H1 (cell line): ENCODE data around the gene SH3GL1. TPM values are rescaled to one million over a fixed set of nuclear protein-coding genes. Genes with fewer than 3 reads are reported as not detected.

Experiments
- CTCF ChIA-PET: fragments of 300-600 bp; sonication (Branson Sonifier 250); formaldehyde crosslinking; loops from one replicate; lab custom pipeline; 2021; ENCODE audit not compliant: partially characterized antibody; lab: Charles Lee
- POLR2A ChIA-PET: fragments of 300-600 bp; sonication (Branson Sonifier 250); formaldehyde crosslinking; loops from one replicate; lab custom pipeline; 2021; ENCODE audit warnings: inconsistent platforms; ENCODE audit not compliant: partially characterized antibody; lab: Charles Lee
- DNase-seq, 2 experiments: peaks; one replicate each; pipeline versions ENCODE4 v3.0.0 to v3.0.0-alpha.2; 2010 to 2022; ENCODE audit warnings: low spot score in 2 of 2, low read depth in 1 of 2, mixed read lengths in 1 of 2
- FAIRE-seq: peaks from 2 replicates; lab custom pipeline; 2011; peaks lifted over from hg19 to GRCh38; lab: Jason Lieb, UNC
- H2AFZ ChIP-seq: 2 replicates; pipeline ENCODE4 v1.8.1; 2012; ENCODE audit warnings: low read length, inconsistent platforms
- H2AK5ac ChIP-seq: 2 replicates; pipeline ENCODE4 v1.6.1; 2013; ENCODE audit warnings: low read depth, low read length
- H2BK120ac ChIP-seq: replicated peaks from 2 replicates; pipeline ENCODE3; 2013; ENCODE audit warnings: low read depth, low read length, inconsistent platforms
- H2BK12ac ChIP-seq: 2 replicates; pipeline ENCODE4 v1.6.1; 2013; ENCODE audit warnings: low read depth, low read length
- H2BK15ac ChIP-seq: 2 replicates; pipeline ENCODE4 v1.6.1; 2013; ENCODE audit warnings: low read length
- H2BK20ac ChIP-seq: 2 replicates; pipeline ENCODE4 v1.6.1; 2013; ENCODE audit warnings: low read length
- H2BK5ac ChIP-seq: 2 replicates; pipeline ENCODE4 v1.6.1; 2013; ENCODE audit warnings: low read depth, low read length
- H3K14ac ChIP-seq: 2 replicates; pipeline ENCODE4 v1.6.1; 2013; ENCODE audit warnings: inconsistent platforms; ENCODE audit not compliant: insufficient read length
- H3K18ac ChIP-seq: 2 replicates; pipeline ENCODE4 v1.6.1; 2013; ENCODE audit warnings: low read length; ENCODE audit errors: extremely low read depth
- H3K23ac ChIP-seq: 2 replicates; pipeline ENCODE4 v1.6.1; 2013; ENCODE audit warnings: inconsistent platforms; ENCODE audit not compliant: insufficient read length
- H3K23me2 ChIP-seq: 2 replicates; pipeline ENCODE4 v1.6.1; 2013; ENCODE audit warnings: low read depth, low read length
- H3K27ac ChIP-seq: 2 replicates; pipeline ENCODE4 v1.6.1; 2011; ENCODE audit warnings: low read depth, low read length, inconsistent platforms
- H3K27me3 ChIP-seq, 4 experiments: replicated peaks in 1 of 4; 1 replicate in 1 of 4; 2 replicates in 3 of 4; pipeline versions ENCODE4 v1.6.1 to v1.8.1; 2011 to 2013; ENCODE audit warnings: low read length in 3 of 4, mild to moderate bottlenecking in 3 of 4, inconsistent platforms in 2 of 4, mixed read lengths in 2 of 4, moderate library complexity in 1 of 4; ENCODE audit not compliant: control insufficient read depth in 3 of 4, insufficient read depth in 3 of 4; ENCODE audit errors: extremely low read depth in 1 of 4
- H3K36me3 ChIP-seq, 4 experiments: 2 replicates each; pipeline versions ENCODE4 v1.6.1 to v1.8.1; 2011 to 2013; ENCODE audit warnings: mild to moderate bottlenecking in 4 of 4, low read length in 3 of 4, moderate library complexity in 2 of 4, control low read depth in 1 of 4, inconsistent platforms in 1 of 4; ENCODE audit not compliant: insufficient read depth in 4 of 4, control insufficient read depth in 2 of 4
- H3K4ac ChIP-seq: replicated peaks from 2 replicates; pipeline ENCODE3; 2013; ENCODE audit warnings: low read length, low read depth, mixed read lengths, inconsistent platforms; ENCODE audit not compliant: insufficient read length
- H3K4me1 ChIP-seq, 4 experiments: replicated peaks in 1 of 4; 1 replicate in 1 of 4; 2 replicates in 3 of 4; pipeline versions ENCODE4 v1.6.1 to v1.8.1; 2011 to 2013; ENCODE audit warnings: low read length in 3 of 4, inconsistent platforms in 2 of 4, mixed read lengths in 1 of 4; ENCODE audit not compliant: insufficient read depth in 4 of 4, control insufficient read depth in 3 of 4
- H3K4me2 ChIP-seq, 2 experiments: 2 replicates each; pipeline versions ENCODE4 v1.6.1 to v1.8.1; 2011 to 2013; ENCODE audit warnings: low read depth in 2 of 2, low read length in 2 of 2, control low read depth in 1 of 2, inconsistent platforms in 1 of 2, mild to moderate bottlenecking in 1 of 2; ENCODE audit not compliant: insufficient read depth in 1 of 2
- H3K4me3 ChIP-seq, 4 experiments: fragments of 200-600, 300-600 bp in 1 of 4; sonication (generic), shearing (Covaris generic), sonication (Bioruptor Twin) in 1 of 4; 2 replicates each; pipeline versions ENCODE4 v1.5.1 to v1.8.1; 2011 to 2016; ENCODE audit warnings: low read length in 4 of 4, low read depth in 3 of 4, control low read depth in 2 of 4, inconsistent platforms in 2 of 4, mild to moderate bottlenecking in 2 of 4, mixed read lengths in 1 of 4, moderate library complexity in 1 of 4; ENCODE audit not compliant: insufficient read depth in 2 of 4; ENCODE audit errors: extremely low read depth in 1 of 4
- H3K56ac ChIP-seq: replicated peaks from 2 replicates; pipeline ENCODE3; 2013; ENCODE audit warnings: low read depth, mild to moderate bottlenecking, mixed read lengths, low read length, inconsistent platforms; ENCODE audit not compliant: insufficient read length
- H3K79me1 ChIP-seq: 2 replicates; pipeline ENCODE4 v1.6.1; 2013; ENCODE audit warnings: low read depth, low read length, control low read depth
- H3K79me2 ChIP-seq, 2 experiments: 2 replicates each; pipeline versions ENCODE4 v1.6.1 to v1.8.1; 2012 to 2013; ENCODE audit warnings: low read length in 2 of 2, mild to moderate bottlenecking in 2 of 2, inconsistent platforms in 1 of 2; ENCODE audit not compliant: insufficient read depth in 2 of 2, control insufficient read depth in 1 of 2
- H3K9ac ChIP-seq, 4 experiments: replicated peaks in 1 of 4; 1 replicate in 1 of 4; 2 replicates in 3 of 4; pipeline versions ENCODE4 v1.6.1 to v1.8.1; 2011 to 2013; ENCODE audit warnings: low read depth in 3 of 4, low read length in 3 of 4, control low read depth in 2 of 4, mild to moderate bottlenecking in 2 of 4, moderate library complexity in 2 of 4, inconsistent platforms in 1 of 4; ENCODE audit errors: extremely low read depth in 1 of 4
- H3K9me3 ChIP-seq, 2 experiments: 2 replicates each; pipeline versions ENCODE4 v1.6.1 to v1.8.1; 2012 to 2013; ENCODE audit warnings: mild to moderate bottlenecking in 2 of 2, moderate library complexity in 2 of 2, control low read depth in 1 of 2, inconsistent platforms in 1 of 2, low read depth in 1 of 2, low read length in 1 of 2, mixed read lengths in 1 of 2; ENCODE audit not compliant: insufficient read depth in 2 of 2
- H4K20me1 ChIP-seq, 2 experiments: replicated peaks in 1 of 2; 2 replicates each; pipeline versions ENCODE3 to v1.8.1; 2011 to 2013; ENCODE audit warnings: inconsistent platforms in 2 of 2, low read length in 2 of 2, mild to moderate bottlenecking in 1 of 2; ENCODE audit not compliant: insufficient read depth in 2 of 2, control insufficient read depth in 1 of 2
- H4K5ac ChIP-seq: 2 replicates; pipeline ENCODE4 v1.6.1; 2013; ENCODE audit warnings: low read length, low read depth, mixed read lengths, inconsistent platforms; ENCODE audit not compliant: insufficient read length
- H4K8ac ChIP-seq: 2 replicates; pipeline ENCODE4 v1.8.0; 2013; ENCODE audit warnings: mild to moderate bottlenecking, moderate library complexity, low read length, inconsistent platforms; ENCODE audit not compliant: insufficient read depth; ENCODE audit errors: extremely low read depth
- H4K91ac ChIP-seq: replicated peaks from 2 replicates; pipeline ENCODE3; 2013; ENCODE audit warnings: low read length, mixed read lengths, inconsistent platforms; ENCODE audit not compliant: insufficient read length
- CBX8 ChIP-seq: fragments of 300-800, 300-1000 bp; sonication (generic); IDR thresholded peaks from 2 replicates; pipeline ENCODE4 v1.7.1; 2016; ENCODE audit warnings: low read depth, low read length, borderline replicate concordance
- GTF2F1 ChIP-seq: IDR thresholded peaks from 2 replicates; pipeline ENCODE4 v1.6.1; 2012; ENCODE audit warnings: low read depth, low read length, improper control_type of control experiment, borderline replicate concordance
- PHF8 ChIP-seq: fragments of 200-600 bp; sonication (generic); conservative IDR thresholded peaks from 2 replicates; pipeline ENCODE4 v1.7.1; 2012; ENCODE audit warnings: low read depth, mild to moderate bottlenecking, inconsistent platforms, low read length, moderate library complexity
- SIRT6 ChIP-seq: IDR thresholded peaks from one replicate; pipeline ENCODE4 v1.7.1; 2012; ENCODE audit warnings: low read length, inconsistent platforms
- WGBS, 2 experiments: shearing (Covaris generic) in 1 of 2; methylation state at CpG; one replicate each; pipeline versions ENCODE4 v1.1.6 to v1.1.7; 2013 to 2015; ENCODE audit warnings: low lambda C conversion rate in 2 of 2, mixed read lengths in 2 of 2, inconsistent platforms in 1 of 2, low coverage in 1 of 2, missing lambda C conversion rate in 1 of 2; ENCODE audit not compliant: insufficient replicate concordance in 2 of 2, insufficient coverage in 1 of 2, insufficient read length in 1 of 2; ENCODE audit errors: extremely low coverage in 1 of 2, missing lambda C conversion rate in 1 of 2; 5-methylcytosine and 5-hydroxymethylcytosine counted together
- polyA plus RNA-seq, 7 experiments: library from polyadenylated mRNA; depleted of rRNA in 3 of 7; stranded (reverse) in 5 of 7; unstranded in 2 of 7; fragments of >200 nt in 5 of 7; fragments of 200-250 nt in 2 of 7; gene quantifications; 1 replicate in 5 of 7; 2 replicates in 1 of 7; 4 replicates in 1 of 7; pipeline versions ENCODE4 v1.2.1 to v1.2.3, GENCODE V29; 2011 to 2013; ENCODE audit warnings: missing spikeins in 2 of 7, mixed read lengths in 2 of 7
- total RNA-seq: library from RNA; stranded (reverse); fragmentation: NEBNext Ultra II Directional; extraction: Animal tissue kit (Norgen Biotek cat#: 25700); gene quantifications from 2 replicates; pipeline ENCODE4 v1.2.1, GENCODE V29; 2021

SH3GL1 gene
- total and polyA plus RNA-seq, 2 of the 8 experiments (the other 6 are each of a cell fraction or from before 2014, with no cell fraction given) = 81.5 to 102 TPM

GRCh38 chr19:4324228-4324627, 76.1 kb downstream of the SH3GL1 start:
- no peak overlapping the region for H3K4me2 ChIP-seq
- no peak overlapping the region for H3K56ac ChIP-seq
- no peak overlapping the region for H3K18ac ChIP-seq
- no peak overlapping the region for H4K5ac ChIP-seq
- ChIA-PET POLR2A (interaction anchor here (2.5 to 7.4 kb wide), 3 partner anchors 14 to 18 kb away, joined by 8 to 86 read pairs (median 25); partner anchors contain the start of genes FSD1 and MPND), CTCF (interaction anchor here (1.4 to 8.2 kb wide), 2 partner anchors 29 to 57 kb away, joined by 3 to 71 read pairs; no protein-coding TSS in a partner anchor)
- peaks cover 0 to under 1% of the 10 kb centered on the region in 2 experiments; a peak in 1 of 4 replicates for H3K9me3 ChIP-seq
- DNase-seq (no peak), FAIRE-seq (no peak)
- H3K14ac ChIP-seq = no peak overlapping the region
- no peak overlapping the region for H2BK5ac ChIP-seq
- no peak overlapping the region for H3K4ac ChIP-seq
- H3K79me1 ChIP-seq = no peaks in the 10 kb centered on the region
- peaks cover 12% of the 10 kb centered on the region; the same call in 1 of the 2 replicates for H3K23me2 ChIP-seq
- H3K27me3 ChIP-seq = no peaks in the 10 kb centered on the region
- H2AK5ac ChIP-seq = no peak overlapping the region
- H3K36me3 ChIP-seq = peaks cover 0 to 16% (median 0%) of the 10 kb centered on the region in 4 experiments; a peak in 2 of 8 replicates
- peaks cover 0 to 4% (median 2%) of the 10 kb centered on the region in 4 experiments; a peak in 4 of 7 replicates for H3K4me1 ChIP-seq
- no peak overlapping the region for H2AFZ ChIP-seq
- H3K27ac ChIP-seq = no peak overlapping the region
- H4K8ac ChIP-seq = no peak overlapping the region
- no peak overlapping the region for H3K9ac ChIP-seq
- no peaks in the 10 kb centered on the region for H3K79me2 ChIP-seq
- no peak overlapping the region for H2BK15ac ChIP-seq
- TF ChIP-seq SIRT6 (no peak), CBX8 (no peak), GTF2F1 (no peak), PHF8 (no peak)
- TF ChIP-seq, all 59 proteins: peak for 0
- Histone ChIP-seq H3K4me3 (no peak overlapping the region), H4K20me1 (peaks cover 4 to 11% of the 10 kb centered on the region in 2 experiments), H4K91ac (no peak overlapping the region), H2BK120ac (no peak overlapping the region), H3K23ac (no peak overlapping the region), H2BK20ac (no peak overlapping the region), H2BK12ac (no peak overlapping the region)
- 93% methylated on average over 12 of the region's 12 CpGs; no CpG with 5 or more reads in 1 of the 2 experiments for WGBS, 2 experiments
